GM12873 (cell line): Measurements from ENCODE around the gene ESRRB.

Experiments used
- TF ChIP-seq, protein P1 (sequence below): IDR thresholded peaks from 2 replicates; pipeline ENCODE4 v1.5.1; 2012; ENCODE audit warnings: low read depth, mild to moderate bottlenecking, moderate library complexity, low read length, control low read depth; ENCODE audit not compliant: insufficient read depth; ENCODE audit errors: missing control alignments

The ESRRB gene

DNA sequence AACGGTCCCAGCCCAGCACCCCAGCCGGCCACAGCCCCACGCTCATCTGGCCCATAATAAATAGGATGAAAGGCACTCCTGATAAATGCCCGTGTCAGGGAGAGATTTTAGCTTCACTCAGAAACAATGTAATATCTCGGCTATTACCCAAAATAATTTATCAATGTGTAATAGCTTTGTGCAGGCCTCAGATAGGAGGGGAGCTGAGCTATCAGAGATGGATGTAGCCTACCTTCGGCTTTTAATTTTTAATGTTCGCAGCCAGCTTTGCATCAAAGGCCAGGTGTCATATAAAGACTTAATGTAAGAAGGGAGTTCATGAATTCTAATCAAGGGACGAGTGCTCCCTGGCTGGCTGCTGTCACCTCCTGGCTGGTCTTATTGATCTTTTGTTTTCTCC is 171.9 kb downstream of the ESRRB start:
- TF ChIP-seq, protein P1, sequence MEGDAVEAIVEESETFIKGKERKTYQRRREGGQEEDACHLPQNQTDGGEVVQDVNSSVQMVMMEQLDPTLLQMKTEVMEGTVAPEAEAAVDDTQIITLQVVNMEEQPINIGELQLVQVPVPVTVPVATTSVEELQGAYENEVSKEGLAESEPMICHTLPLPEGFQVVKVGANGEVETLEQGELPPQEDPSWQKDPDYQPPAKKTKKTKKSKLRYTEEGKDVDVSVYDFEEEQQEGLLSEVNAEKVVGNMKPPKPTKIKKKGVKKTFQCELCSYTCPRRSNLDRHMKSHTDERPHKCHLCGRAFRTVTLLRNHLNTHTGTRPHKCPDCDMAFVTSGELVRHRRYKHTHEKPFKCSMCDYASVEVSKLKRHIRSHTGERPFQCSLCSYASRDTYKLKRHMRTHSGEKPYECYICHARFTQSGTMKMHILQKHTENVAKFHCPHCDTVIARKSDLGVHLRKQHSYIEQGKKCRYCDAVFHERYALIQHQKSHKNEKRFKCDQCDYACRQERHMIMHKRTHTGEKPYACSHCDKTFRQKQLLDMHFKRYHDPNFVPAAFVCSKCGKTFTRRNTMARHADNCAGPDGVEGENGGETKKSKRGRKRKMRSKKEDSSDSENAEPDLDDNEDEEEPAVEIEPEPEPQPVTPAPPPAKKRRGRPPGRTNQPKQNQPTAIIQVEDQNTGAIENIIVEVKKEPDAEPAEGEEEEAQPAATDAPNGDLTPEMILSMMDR = no peak

DNA sequence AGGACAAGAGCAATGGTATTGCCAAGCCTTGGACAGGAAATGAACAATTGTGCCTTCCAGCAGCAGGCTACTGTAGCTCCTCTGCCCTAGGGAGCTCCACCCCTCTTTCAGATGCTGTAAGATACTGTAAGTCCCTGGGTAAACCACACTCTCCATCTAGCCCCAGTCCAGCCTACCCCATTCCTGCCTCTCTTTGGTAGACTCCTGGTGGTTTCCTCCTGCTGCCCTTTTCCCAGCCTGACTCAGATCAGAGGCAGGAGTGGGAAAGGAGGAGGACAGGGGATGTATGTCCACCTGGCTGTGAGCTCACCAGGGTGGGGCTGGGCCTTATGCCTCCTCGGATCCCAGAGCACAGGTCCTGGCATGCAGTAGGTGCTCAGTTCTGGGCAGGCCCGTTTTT is 174.6 kb downstream of the ESRRB start:
- TF ChIP-seq, protein P1 = no peak

DNA sequence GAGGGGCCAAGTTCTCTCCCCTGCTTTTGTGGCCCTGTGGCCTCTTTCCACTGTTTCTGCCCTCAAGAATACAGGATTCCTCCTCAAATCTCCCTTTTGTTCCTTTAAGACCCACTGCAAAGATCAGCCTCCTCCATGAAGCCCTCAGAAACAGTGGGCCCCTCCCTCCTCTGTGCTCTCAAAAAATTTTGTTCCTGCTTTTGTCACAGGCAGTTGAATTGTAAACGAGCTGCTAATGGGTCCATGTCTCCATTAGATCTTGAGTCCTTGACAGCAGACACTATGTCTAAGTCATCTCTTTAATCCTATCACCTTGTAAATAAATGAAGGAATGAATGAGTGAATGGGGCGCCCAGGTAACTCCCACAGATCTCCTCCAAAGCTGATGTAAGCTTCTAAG is 175.2 kb downstream of the ESRRB start:
- TF ChIP-seq, protein P1 = no peak
